ENCODE measurements around the gene ARPC5L. TPM values are rescaled to one million over a fixed set of nuclear protein-coding genes. Genes with fewer than 3 reads are reported as not detected.

Gene ARPC5L
- total RNA-seq, 1 donor from 2014 or later, result 42.1 TPM

- intact Hi-C loops (cut with DNase I), result no loop called here
- TF ChIP-seq CTCF (IDR thresholded peaks at IDR 0.05), result no peak
- H3K4me1 ChIP-seq, result peaks cover 9% of the 10 kb centered on the region
- no peaks in the 10 kb centered on the region for H3K9me3 ChIP-seq
- peaks cover 28% of the 10 kb centered on the region for H3K36me3 ChIP-seq
- no peak overlapping the region for H3K27ac ChIP-seq
- ATAC-seq (no peak), DNase-seq (no peak)
- no peaks in the 10 kb centered on the region for H3K27me3 ChIP-seq
- no peak overlapping the region for H3K4me3 ChIP-seq
Measured at GRCh38 chr9:124854161-124854560, 7.8 kb upstream of the ARPC5L start.

- H3K36me3 ChIP-seq, result peaks cover 35% of the 10 kb centered on the region
- H3K27ac ChIP-seq, result no peak overlapping the region
- no peak for ATAC-seq
- H3K27me3 ChIP-seq, result no peaks in the 10 kb centered on the region
- no peak for TF ChIP-seq CTCF (IDR thresholded peaks at IDR 0.05)
- intact Hi-C loops (cut with DNase I), result no loop called here
- no peak for DNase-seq
- H3K4me3 ChIP-seq, result no peak overlapping the region
- H3K4me1 ChIP-seq, result peaks cover 14% of the 10 kb centered on the region
- H3K9me3 ChIP-seq, result no peaks in the 10 kb centered on the region
Measured at GRCh38 chr9:124854822-124855221, 7.1 kb upstream of the ARPC5L start.

GRCh38 chr9:124855566-124855943 lies 6.4 kb upstream of the ARPC5L start:
- no peak for TF ChIP-seq CTCF (IDR thresholded peaks at IDR 0.05)
- intact Hi-C loops (cut with DNase I), result no loop called here
- Histone ChIP-seq H3K36me3 (peaks cover 42% of the 10 kb centered on the region), H3K27me3 (no peaks in the 10 kb centered on the region), H3K4me1 (peaks cover 21% of the 10 kb centered on the region), H3K9me3 (no peaks in the 10 kb centered on the region), H3K27ac (no peak overlapping the region), H3K4me3 (no peak overlapping the region)
- ATAC-seq (no peak), DNase-seq (no peak)

GRCh38 chr9:124855944-124856765 lies 5.8 kb upstream of the ARPC5L start:
- no peak overlapping the region for H3K27ac ChIP-seq
- no peak for TF ChIP-seq CTCF (IDR thresholded peaks at IDR 0.05)
- peaks cover 27% of the 10 kb centered on the region for H3K4me1 ChIP-seq
- no peak overlapping the region for H3K4me3 ChIP-seq
- peaks cover 46% of the 10 kb centered on the region for H3K36me3 ChIP-seq
- H3K9me3 ChIP-seq, result no peaks in the 10 kb centered on the region
- no peaks in the 10 kb centered on the region for H3K27me3 ChIP-seq
- no peak for DNase-seq
- intact Hi-C loops (cut with DNase I), result no loop called here
- no peak for ATAC-seq

GRCh38 chr9:124857533-124858162 lies 4.3 kb upstream of the ARPC5L start:
- H3K27me3 ChIP-seq, result no peaks in the 10 kb centered on the region
- peaks cover 23% of the 10 kb centered on the region for H3K4me1 ChIP-seq
- H3K36me3 ChIP-seq, result peaks cover 46% of the 10 kb centered on the region
- no peak for ATAC-seq
- H3K9me3 ChIP-seq, result no peaks in the 10 kb centered on the region
- no peak overlapping the region for H3K27ac ChIP-seq
- intact Hi-C loops (cut with DNase I), result no loop called here
- DNase-seq, result no peak
- no peak for TF ChIP-seq CTCF (IDR thresholded peaks at IDR 0.05)
- no peak overlapping the region for H3K4me3 ChIP-seq

Measured in upper lobe of right lung (tissue), 1 donor.